Spleen (tissue), 11 donors: ENCODE data around the gene LOXL4. TPM values are rescaled to one million over a fixed set of nuclear protein-coding genes. Genes with fewer than 3 reads are reported as not detected.

Experiments used
- DNase-seq: peaks from one replicate; pipeline ENCODE4 v3.0.0-alpha.2; 2020
- H3K27ac ChIP-seq, 8 donors: fragments of 200-600 bp; sonication (generic) in 7 of 8; 1 replicate in 4 of 8; 2 replicates in 4 of 8; pipeline versions ENCODE4 v1.5.0 to v1.8.0; 2016 to 2021; ENCODE audit warnings: inconsistent platforms in 4 of 8, mild to moderate bottlenecking in 4 of 8, moderate library complexity in 1 of 8
- H3K27me3 ChIP-seq, 7 donors: fragments of 200-600 bp; sonication (generic) in 6 of 7; replicated peaks in 1 of 7; 1 replicate in 4 of 7; 2 replicates in 3 of 7; pipeline versions ENCODE4 v1.5.0 to v1.8.0; 2016 to 2021; ENCODE audit warnings: inconsistent platforms in 3 of 7, mild to moderate bottlenecking in 1 of 7
- H3K36me3 ChIP-seq, 6 donors: fragments of 200-600 bp; sonication (generic) in 5 of 6; 1 replicate in 4 of 6; 2 replicates in 2 of 6; pipeline versions ENCODE4 v1.5.0 to v1.8.0; 2016 to 2021; ENCODE audit warnings: inconsistent platforms in 2 of 6
- H3K4me1 ChIP-seq, 6 donors: fragments of 200-600 bp; sonication (generic) in 5 of 6; 1 replicate in 3 of 6; 2 replicates in 3 of 6; pipeline versions ENCODE4 v1.5.0 to v1.8.0; 2016 to 2021; ENCODE audit warnings: inconsistent platforms in 3 of 6
- H3K4me3 ChIP-seq, 8 donors: fragments of 200-600 bp; sonication (generic) in 7 of 8; 1 replicate in 4 of 8; 2 replicates in 4 of 8; pipeline versions ENCODE4 v1.5.0 to v1.8.0; 2016 to 2021; ENCODE audit warnings: inconsistent platforms in 4 of 8, mild to moderate bottlenecking in 4 of 8, moderate library complexity in 2 of 8
- H3K9me3 ChIP-seq, 8 donors: fragments of 200-600 bp; sonication (generic) in 7 of 8; 1 replicate in 4 of 8; 2 replicates in 4 of 8; pipeline versions ENCODE4 v1.5.0 to v1.8.0; 2016 to 2021; ENCODE audit warnings: inconsistent platforms in 4 of 8
- POLR2A ChIP-seq, 3 donors: fragments of 450-650 bp; IDR thresholded peaks; one replicate each; pipeline ENCODE4 v1.5.1; 2017; ENCODE audit warnings: antibody characterized with exemption in 3 of 3, mild to moderate bottlenecking in 1 of 3
- POLR2AphosphoS5 ChIP-seq, 3 donors: sonication (generic); formaldehyde crosslinking; IDR thresholded peaks; one replicate each; pipeline ENCODE4 v1.5.1; 2017; ENCODE audit warnings: antibody characterized with exemption in 3 of 3
- WGBS, 5 donors: extraction: QIAGEN DNeasy Blood & Tissue Kit in 3 of 5; methylation state at CpG; one replicate each; pipeline versions ENCODE4 v1.1.5 to v1.1.7; 2013 to 2018; 5-methylcytosine and 5-hydroxymethylcytosine counted together
- intact Hi-C: fragments of 100-400 bp; cut with DNase I; formaldehyde crosslinking; loops from one replicate; pipeline ENCODE4 v1.15.0; 2023; ENCODE audit warnings: low total_unique reads
- polyA plus RNA-seq, 3 donors: library from polyadenylated mRNA; stranded (reverse); fragments of 200-250 nt; gene quantifications; one replicate each; pipeline ENCODE4 v1.2.1, GENCODE V29; 2013
- total RNA-seq, 7 donors: library from RNA; depleted of rRNA in 3 of 7; stranded (reverse); fragments of >200 nt in 3 of 7; fragmentation: NEBNext Ultra II Directional in 4 of 7; extraction: Animal tissue kit (Norgen Biotek cat#: 25700) in 4 of 7; gene quantifications; one replicate each; pipeline versions ENCODE4 v1.1.0 to v1.2.1, GENCODE V29; 2016 to 2021
- TF ChIP-seq, protein P1 (sequence below), 11 experiments: fragments of 200-600 bp in 7 of 11; fragments of 450-650 bp in 4 of 11; sonication (generic) in 4 of 11; IDR thresholded peaks in 8 of 11; conservative IDR thresholded peaks in 3 of 11; 1 replicate in 7 of 11; 2 replicates in 4 of 11; pipeline versions ENCODE4 v1.4.0 to v1.8.0; 2016 to 2021; ENCODE audit warnings: antibody characterized with exemption in 11 of 11, inconsistent platforms in 4 of 11, mild to moderate bottlenecking in 1 of 11
- donor health status: healthy with polysubstance abuse.
- donor health status: DM: no; HTN: no; CAD: no; lungs with moderate emphysema.
- donor health status: DM: no; HTN: no; CAD: no.
- donor health status: Bipolar disorder and iron deficiency.
- donor health status: healthy.
- donor health status: DM: no; HTN: no; CAD: no.
- donor health status: DM: yes; HTN: yes; CAD: no.

The LOXL4 gene
- total and polyA plus RNA-seq, 10 donors: 0.39 to 6.1 (median 1.7) TPM

DNA sequence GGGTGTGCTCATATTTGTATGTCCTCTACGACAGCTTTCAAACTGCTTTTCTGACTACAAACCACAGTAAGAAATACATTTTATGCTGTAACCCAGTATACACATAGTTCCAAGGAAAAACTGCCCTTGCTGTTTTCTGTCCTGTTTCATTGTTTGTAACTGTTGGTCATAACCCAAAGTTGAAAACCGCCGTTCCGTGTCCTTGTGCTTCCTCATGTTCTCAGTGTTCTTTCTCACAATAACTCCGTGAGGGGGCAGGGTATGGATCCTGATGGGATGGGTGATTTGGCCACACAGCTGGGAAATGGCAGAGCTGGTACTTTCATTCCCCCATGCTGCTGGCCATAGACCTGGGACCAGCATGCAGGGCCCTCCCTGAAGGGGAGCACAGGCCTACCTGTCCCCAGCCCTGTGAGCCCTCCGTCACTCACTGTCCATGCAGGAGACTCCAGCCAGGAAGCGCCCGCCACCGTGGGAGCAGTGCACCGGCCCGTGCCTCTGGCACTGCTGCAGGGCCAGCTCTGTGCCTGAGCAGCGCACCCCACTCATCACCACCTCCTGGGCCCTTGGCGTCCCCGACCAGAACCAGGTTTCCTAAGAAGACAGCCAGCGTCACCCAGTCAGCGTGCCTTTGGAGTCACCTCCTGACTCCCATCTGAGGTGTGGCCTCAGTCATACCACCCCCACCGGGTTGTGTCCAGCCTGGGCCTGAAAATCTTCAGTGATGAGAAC lies 12.7 kb downstream of the LOXL4 start:
- Histone ChIP-seq H3K4me3 (no peak overlapping the region), H3K9me3 (no peaks in the 10 kb centered on the region), H3K27me3 (no peaks in the 10 kb centered on the region), H3K36me3 (peaks cover 0 to 64% (median 9%) of the 10 kb centered on the region in 6 donors), H3K27ac (no peak overlapping the region), H3K4me1 (peaks cover 0 to 15% (median 0%) of the 10 kb centered on the region in 6 donors)
- TF ChIP-seq, protein P1, sequence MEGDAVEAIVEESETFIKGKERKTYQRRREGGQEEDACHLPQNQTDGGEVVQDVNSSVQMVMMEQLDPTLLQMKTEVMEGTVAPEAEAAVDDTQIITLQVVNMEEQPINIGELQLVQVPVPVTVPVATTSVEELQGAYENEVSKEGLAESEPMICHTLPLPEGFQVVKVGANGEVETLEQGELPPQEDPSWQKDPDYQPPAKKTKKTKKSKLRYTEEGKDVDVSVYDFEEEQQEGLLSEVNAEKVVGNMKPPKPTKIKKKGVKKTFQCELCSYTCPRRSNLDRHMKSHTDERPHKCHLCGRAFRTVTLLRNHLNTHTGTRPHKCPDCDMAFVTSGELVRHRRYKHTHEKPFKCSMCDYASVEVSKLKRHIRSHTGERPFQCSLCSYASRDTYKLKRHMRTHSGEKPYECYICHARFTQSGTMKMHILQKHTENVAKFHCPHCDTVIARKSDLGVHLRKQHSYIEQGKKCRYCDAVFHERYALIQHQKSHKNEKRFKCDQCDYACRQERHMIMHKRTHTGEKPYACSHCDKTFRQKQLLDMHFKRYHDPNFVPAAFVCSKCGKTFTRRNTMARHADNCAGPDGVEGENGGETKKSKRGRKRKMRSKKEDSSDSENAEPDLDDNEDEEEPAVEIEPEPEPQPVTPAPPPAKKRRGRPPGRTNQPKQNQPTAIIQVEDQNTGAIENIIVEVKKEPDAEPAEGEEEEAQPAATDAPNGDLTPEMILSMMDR (IDR thresholded peaks at IDR 0.05 in 8 of 11, conservative IDR thresholded peaks at IDR 0.05 in 3 of 11): no peak
- TF ChIP-seq POLR2A (IDR thresholded peaks at IDR 0.05) (no peak), POLR2AphosphoS5 (IDR thresholded peaks at IDR 0.05) (no peak)
- intact Hi-C loops: no loop called here
- WGBS, 5 donors: 85 to 97% (median 89%) methylated on average over 15 to 17 of the region's 17 CpGs
- DNase-seq: peak; percentile 72

GRCh38 chr10:98254234-98254974 lies 13.6 kb downstream of the LOXL4 start:
- H3K4me3 ChIP-seq: no peak overlapping the region
- H3K27me3 ChIP-seq: no peaks in the 10 kb centered on the region
- H3K36me3 ChIP-seq: peaks cover 0 to 73% (median 11%) of the 10 kb centered on the region in 6 donors
- no peaks in the 10 kb centered on the region for H3K9me3 ChIP-seq
- H3K27ac ChIP-seq: no peak overlapping the region
- TF ChIP-seq POLR2AphosphoS5 (IDR thresholded peaks at IDR 0.05): peak; percentile 25 to 39 (median 25)
- no peak for TF ChIP-seq POLR2A (IDR thresholded peaks at IDR 0.05)
- TF ChIP-seq, protein P1 (IDR thresholded peaks at IDR 0.05 in 8 of 11, conservative IDR thresholded peaks at IDR 0.05 in 3 of 11): no peak
- peaks cover 0 to 6% (median 0%) of the 10 kb centered on the region in 6 donors for H3K4me1 ChIP-seq
- intact Hi-C loops: no loop called here
- 67 to 82% (median 80%) methylated on average over 10 of the region's 10 CpGs for WGBS, 5 donors
- no peak for DNase-seq

DNA sequence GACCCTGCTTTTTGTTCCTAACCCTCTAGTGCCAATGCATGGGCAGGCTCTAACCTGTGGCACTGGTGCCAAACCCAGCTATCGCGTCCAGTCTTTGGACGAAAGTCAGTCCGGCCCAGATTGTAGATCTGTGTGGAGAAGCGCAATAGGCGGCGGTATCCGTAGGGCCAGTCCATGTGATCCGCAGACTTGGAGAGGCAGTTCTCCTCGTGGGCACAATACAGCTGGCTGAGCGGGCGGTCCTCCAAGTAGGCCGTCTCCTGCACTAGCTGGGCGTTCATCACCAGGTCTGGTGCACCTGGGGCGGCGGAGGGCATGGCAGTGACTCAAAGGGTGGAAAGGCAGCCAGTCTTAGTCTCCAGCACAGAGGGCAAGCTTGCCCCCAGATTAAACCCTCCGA lies 14.5 kb downstream of the LOXL4 start:
- peaks cover 0 to 4% (median 0%) of the 10 kb centered on the region in 6 donors for H3K4me1 ChIP-seq
- intact Hi-C loops: no loop called here
- H3K4me3 ChIP-seq: no peak overlapping the region
- H3K36me3 ChIP-seq: peaks cover 0 to 82% (median 16%) of the 10 kb centered on the region in 6 donors
- no peaks in the 10 kb centered on the region for H3K27me3 ChIP-seq
- DNase-seq: peak; percentile 68
- no peaks in the 10 kb centered on the region for H3K9me3 ChIP-seq
- TF ChIP-seq POLR2AphosphoS5 (IDR thresholded peaks at IDR 0.05): peak in 2 of 3 donors; percentile 18 to 33
- TF ChIP-seq POLR2A (IDR thresholded peaks at IDR 0.05): no peak
- TF ChIP-seq, protein P1 (IDR thresholded peaks at IDR 0.05 in 8 of 11, conservative IDR thresholded peaks at IDR 0.05 in 3 of 11): no peak
- 88 to 97% (median 95%) methylated on average over 12 to 17 of the region's 17 CpGs for WGBS, 5 donors
- no peak overlapping the region for H3K27ac ChIP-seq

- Histone ChIP-seq H3K36me3 (peaks cover 0 to 83% (median 25%) of the 10 kb centered on the region in 6 donors), H3K9me3 (no peaks in the 10 kb centered on the region), H3K4me1 (peaks cover 0 to 4% (median 0%) of the 10 kb centered on the region in 6 donors), H3K27me3 (no peaks in the 10 kb centered on the region), H3K27ac (no peak overlapping the region), H3K4me3 (no peak overlapping the region)
- no peak for DNase-seq
- WGBS, 5 donors: 94 to 98% (median 96%) methylated on average over 5 to 7 of the region's 7 CpGs
- TF ChIP-seq, protein P1 (IDR thresholded peaks at IDR 0.05 in 8 of 11, conservative IDR thresholded peaks at IDR 0.05 in 3 of 11): no peak
- peak; percentile 8 to 50 (median 9) for TF ChIP-seq POLR2AphosphoS5 (IDR thresholded peaks at IDR 0.05)
- intact Hi-C loops: no loop called here
Observed at GRCh38 chr10:98252464-98252863, 15.5 kb downstream of the LOXL4 start.
